Measurements from ENCODE around the gene INSM2. TPM values are rescaled to one million over a fixed set of nuclear protein-coding genes. Genes with fewer than 3 reads are reported as not detected.

Gene INSM2
- total RNA-seq, 1 experiment from 2014 or later = not detected

DNA sequence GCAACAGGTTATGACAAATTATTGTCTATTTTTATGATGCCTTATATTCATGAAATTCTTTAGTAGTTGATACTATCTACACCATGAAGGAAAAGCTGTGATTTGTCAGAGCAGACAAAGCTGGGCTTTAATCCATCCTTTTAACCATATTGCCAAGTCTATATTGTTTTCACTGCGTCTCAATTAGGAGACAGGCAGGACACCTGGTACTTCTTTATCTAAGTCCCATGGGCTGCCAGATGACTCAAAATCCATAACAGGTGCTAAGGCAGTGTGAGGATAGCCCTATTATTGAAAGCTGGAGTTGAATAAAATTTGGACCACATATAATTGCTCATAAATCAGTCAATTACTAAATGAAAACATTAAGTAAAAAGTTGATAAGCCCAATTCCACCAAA, 22.6 kb downstream of the INSM2 start:
- POLR2A ChIA-PET = no interaction called here
- TF ChIP-seq, protein P1, sequence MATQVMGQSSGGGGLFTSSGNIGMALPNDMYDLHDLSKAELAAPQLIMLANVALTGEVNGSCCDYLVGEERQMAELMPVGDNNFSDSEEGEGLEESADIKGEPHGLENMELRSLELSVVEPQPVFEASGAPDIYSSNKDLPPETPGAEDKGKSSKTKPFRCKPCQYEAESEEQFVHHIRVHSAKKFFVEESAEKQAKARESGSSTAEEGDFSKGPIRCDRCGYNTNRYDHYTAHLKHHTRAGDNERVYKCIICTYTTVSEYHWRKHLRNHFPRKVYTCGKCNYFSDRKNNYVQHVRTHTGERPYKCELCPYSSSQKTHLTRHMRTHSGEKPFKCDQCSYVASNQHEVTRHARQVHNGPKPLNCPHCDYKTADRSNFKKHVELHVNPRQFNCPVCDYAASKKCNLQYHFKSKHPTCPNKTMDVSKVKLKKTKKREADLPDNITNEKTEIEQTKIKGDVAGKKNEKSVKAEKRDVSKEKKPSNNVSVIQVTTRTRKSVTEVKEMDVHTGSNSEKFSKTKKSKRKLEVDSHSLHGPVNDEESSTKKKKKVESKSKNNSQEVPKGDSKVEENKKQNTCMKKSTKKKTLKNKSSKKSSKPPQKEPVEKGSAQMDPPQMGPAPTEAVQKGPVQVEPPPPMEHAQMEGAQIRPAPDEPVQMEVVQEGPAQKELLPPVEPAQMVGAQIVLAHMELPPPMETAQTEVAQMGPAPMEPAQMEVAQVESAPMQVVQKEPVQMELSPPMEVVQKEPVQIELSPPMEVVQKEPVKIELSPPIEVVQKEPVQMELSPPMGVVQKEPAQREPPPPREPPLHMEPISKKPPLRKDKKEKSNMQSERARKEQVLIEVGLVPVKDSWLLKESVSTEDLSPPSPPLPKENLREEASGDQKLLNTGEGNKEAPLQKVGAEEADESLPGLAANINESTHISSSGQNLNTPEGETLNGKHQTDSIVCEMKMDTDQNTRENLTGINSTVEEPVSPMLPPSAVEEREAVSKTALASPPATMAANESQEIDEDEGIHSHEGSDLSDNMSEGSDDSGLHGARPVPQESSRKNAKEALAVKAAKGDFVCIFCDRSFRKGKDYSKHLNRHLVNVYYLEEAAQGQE (IDR thresholded peaks at IDR 0.05; ENCODE audit: low read depth) = no peak
- TF ChIP-seq POLR2AphosphoS5 (IDR thresholded peaks at IDR 0.05; ENCODE audit: low read depth, low read length) = no peak
- TF ChIP-seq, protein P2, sequence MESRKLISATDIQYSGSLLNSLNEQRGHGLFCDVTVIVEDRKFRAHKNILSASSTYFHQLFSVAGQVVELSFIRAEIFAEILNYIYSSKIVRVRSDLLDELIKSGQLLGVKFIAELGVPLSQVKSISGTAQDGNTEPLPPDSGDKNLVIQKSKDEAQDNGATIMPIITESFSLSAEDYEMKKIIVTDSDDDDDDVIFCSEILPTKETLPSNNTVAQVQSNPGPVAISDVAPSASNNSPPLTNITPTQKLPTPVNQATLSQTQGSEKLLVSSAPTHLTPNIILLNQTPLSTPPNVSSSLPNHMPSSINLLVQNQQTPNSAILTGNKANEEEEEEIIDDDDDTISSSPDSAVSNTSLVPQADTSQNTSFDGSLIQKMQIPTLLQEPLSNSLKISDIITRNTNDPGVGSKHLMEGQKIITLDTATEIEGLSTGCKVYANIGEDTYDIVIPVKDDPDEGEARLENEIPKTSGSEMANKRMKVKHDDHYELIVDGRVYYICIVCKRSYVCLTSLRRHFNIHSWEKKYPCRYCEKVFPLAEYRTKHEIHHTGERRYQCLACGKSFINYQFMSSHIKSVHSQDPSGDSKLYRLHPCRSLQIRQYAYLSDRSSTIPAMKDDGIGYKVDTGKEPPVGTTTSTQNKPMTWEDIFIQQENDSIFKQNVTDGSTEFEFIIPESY (IDR thresholded peaks at IDR 0.05; ENCODE audit: extremely low read depth, insufficient replicate concordance, low read length) = no peak
- no peak for TF ChIP-seq RAD21 (IDR thresholded peaks at IDR 0.05; ENCODE audit: low read depth)
- no peak for TF ChIP-seq EZH2 (IDR thresholded peaks at IDR 0.05)
- Histone ChIP-seq H4K20me1 (ENCODE audit: insufficient read depth) (no peaks in the 10 kb centered on the region), H3K27ac (ENCODE audit: low read depth, low read length) (no peak overlapping the region), H3K4me2 (ENCODE audit: low read length) (no peak overlapping the region), H2AFZ (ENCODE audit: low read depth, low read length, poor library complexity, severe bottlenecking) (no peak overlapping the region), H3K9me2 (ENCODE audit: insufficient read depth) (0 out of 2 replicates have a peak, but pooled peaks cover 4% of the 10 kb centered on the region), H3K9ac (ENCODE audit: low read length) (no peak overlapping the region), H3K27me3 (ENCODE audit: insufficient read depth, low read length) (no peaks in the 10 kb centered on the region), H3K36me3 (ENCODE audit: control insufficient read depth in 1 of 2, insufficient read depth in 2 of 2, low read length in 2 of 2) (no peaks in the 10 kb centered on the region), H3K9me3 (ENCODE audit: control insufficient read depth in 1 of 2, insufficient read depth in 1 of 2, low read depth in 1 of 2, low read length in 2 of 2) (no peaks in the 10 kb centered on the region), H3K4me1 (ENCODE audit: control insufficient read depth in 1 of 2, insufficient read depth in 2 of 2, low read length in 2 of 2) (no peaks in the 10 kb centered on the region), H3K4me3 (replicated peaks in 1 of 2; ENCODE audit: low read depth in 1 of 2, low read length in 2 of 2) (no peak overlapping the region), H3K79me2 (ENCODE audit: insufficient read depth, low read length) (no peaks in the 10 kb centered on the region)
- no TSS peak for BruUV-seq (replicated peaks)
- CTCF ChIA-PET = no interaction called here
- no peak for ATAC-seq
- intact Hi-C loops (cut with micrococcal nuclease) = no loop called here
- RAD21 ChIA-PET (ENCODE audit: low non-redundant PET in 1 of 2, low total read pairs in 2 of 2, uncharacterized antibody in 2 of 2, unreplicated experiment in 2 of 2) = no interaction called here
- no peak for DNase-seq (ENCODE audit: low read depth, low spot score)
